ENCODE results near the gene RMRP.

DNA sequence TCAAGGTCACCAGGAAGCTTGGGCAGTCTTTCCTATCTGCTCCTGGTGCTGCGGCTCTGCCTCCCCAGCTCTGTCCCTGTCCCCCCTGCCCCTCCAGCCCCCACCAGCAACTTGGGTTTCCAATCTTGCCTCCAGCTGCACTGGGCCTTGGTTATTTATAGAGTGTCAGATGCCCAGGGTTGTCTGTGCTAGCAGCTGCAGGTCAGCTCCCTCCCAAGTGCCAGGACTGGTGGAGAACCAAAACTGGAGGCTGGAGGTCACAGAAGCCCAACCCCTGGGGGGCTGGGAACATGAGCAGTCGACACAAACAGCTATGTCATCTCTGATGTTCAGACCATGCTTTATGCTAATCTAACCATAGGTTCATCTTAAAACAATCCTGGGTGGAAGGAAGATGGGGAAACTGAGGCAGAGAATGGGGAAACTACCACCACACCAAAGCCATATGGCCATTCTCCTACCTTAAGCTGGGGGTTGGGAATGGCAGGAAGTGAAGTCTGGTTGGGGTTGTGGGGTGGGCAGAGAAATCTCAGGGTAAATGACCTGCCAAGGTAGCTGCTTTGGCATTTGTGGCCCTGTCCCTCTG is 30.2 kb upstream of the RMRP start:
- TF ChIP-seq, protein P1, sequence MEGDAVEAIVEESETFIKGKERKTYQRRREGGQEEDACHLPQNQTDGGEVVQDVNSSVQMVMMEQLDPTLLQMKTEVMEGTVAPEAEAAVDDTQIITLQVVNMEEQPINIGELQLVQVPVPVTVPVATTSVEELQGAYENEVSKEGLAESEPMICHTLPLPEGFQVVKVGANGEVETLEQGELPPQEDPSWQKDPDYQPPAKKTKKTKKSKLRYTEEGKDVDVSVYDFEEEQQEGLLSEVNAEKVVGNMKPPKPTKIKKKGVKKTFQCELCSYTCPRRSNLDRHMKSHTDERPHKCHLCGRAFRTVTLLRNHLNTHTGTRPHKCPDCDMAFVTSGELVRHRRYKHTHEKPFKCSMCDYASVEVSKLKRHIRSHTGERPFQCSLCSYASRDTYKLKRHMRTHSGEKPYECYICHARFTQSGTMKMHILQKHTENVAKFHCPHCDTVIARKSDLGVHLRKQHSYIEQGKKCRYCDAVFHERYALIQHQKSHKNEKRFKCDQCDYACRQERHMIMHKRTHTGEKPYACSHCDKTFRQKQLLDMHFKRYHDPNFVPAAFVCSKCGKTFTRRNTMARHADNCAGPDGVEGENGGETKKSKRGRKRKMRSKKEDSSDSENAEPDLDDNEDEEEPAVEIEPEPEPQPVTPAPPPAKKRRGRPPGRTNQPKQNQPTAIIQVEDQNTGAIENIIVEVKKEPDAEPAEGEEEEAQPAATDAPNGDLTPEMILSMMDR (conservative IDR thresholded peaks at IDR 0.05; ENCODE audit: low read depth in 2 of 2): no peak
- TF ChIP-seq EZH2 (IDR thresholded peaks at IDR 0.05; ENCODE audit: low read depth, unreplicated experiment): no peak
- TF ChIP-seq EZH2phosphoT487 (IDR thresholded peaks at IDR 0.05; ENCODE audit: unreplicated experiment): no peak
- no peak for TF ChIP-seq CREB1 (CRISPR knock-in tag; IDR thresholded peaks at IDR 0.05; ENCODE audit: low read depth)
- no peak for TF ChIP-seq POLR2AphosphoS5 (IDR thresholded peaks at IDR 0.05; ENCODE audit: low read depth)
- TF ChIP-seq, protein P2, sequence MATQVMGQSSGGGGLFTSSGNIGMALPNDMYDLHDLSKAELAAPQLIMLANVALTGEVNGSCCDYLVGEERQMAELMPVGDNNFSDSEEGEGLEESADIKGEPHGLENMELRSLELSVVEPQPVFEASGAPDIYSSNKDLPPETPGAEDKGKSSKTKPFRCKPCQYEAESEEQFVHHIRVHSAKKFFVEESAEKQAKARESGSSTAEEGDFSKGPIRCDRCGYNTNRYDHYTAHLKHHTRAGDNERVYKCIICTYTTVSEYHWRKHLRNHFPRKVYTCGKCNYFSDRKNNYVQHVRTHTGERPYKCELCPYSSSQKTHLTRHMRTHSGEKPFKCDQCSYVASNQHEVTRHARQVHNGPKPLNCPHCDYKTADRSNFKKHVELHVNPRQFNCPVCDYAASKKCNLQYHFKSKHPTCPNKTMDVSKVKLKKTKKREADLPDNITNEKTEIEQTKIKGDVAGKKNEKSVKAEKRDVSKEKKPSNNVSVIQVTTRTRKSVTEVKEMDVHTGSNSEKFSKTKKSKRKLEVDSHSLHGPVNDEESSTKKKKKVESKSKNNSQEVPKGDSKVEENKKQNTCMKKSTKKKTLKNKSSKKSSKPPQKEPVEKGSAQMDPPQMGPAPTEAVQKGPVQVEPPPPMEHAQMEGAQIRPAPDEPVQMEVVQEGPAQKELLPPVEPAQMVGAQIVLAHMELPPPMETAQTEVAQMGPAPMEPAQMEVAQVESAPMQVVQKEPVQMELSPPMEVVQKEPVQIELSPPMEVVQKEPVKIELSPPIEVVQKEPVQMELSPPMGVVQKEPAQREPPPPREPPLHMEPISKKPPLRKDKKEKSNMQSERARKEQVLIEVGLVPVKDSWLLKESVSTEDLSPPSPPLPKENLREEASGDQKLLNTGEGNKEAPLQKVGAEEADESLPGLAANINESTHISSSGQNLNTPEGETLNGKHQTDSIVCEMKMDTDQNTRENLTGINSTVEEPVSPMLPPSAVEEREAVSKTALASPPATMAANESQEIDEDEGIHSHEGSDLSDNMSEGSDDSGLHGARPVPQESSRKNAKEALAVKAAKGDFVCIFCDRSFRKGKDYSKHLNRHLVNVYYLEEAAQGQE (IDR thresholded peaks at IDR 0.05; ENCODE audit: unreplicated experiment): no peak
